WTC11 (cell line): ENCODE measurements around the gene ESRRG. TPM values are rescaled to one million over a fixed set of nuclear protein-coding genes. Genes with fewer than 3 reads are reported as not detected.

Experiments used
- ATAC-seq: fragments of 200-7000 bp; cut with Tn5 transposase; 2 replicates; pipeline ENCODE4 v1.10.0; 2021; ENCODE audit warnings: mild to moderate bottlenecking, moderate library complexity
- CTCF ChIA-PET: fragments of 300-600 bp; sonication (Branson Sonifier 250); formaldehyde crosslinking; loops from one replicate; lab custom pipeline; 2021; ENCODE audit warnings: antibody characterized with exemption; lab: Charles Lee
- POLR2A ChIA-PET: fragments of 350-600 bp; sonication (Branson Sonifier 250); formaldehyde crosslinking; loops from one replicate; lab custom pipeline; 2021; ENCODE audit warnings: antibody characterized with exemption; lab: Charles Lee
- DNase-seq: peaks from one replicate; pipeline ENCODE4 v3.0.0; 2021; ENCODE audit warnings: low spot score
- H3K27ac Mint-ChIP-seq: 2 replicates; pipeline ENCODE4 v1.8.0; 2021; ENCODE audit warnings: mixed read lengths
- H3K27me3 Mint-ChIP-seq: 2 replicates; pipeline ENCODE4 v1.8.0; 2021; ENCODE audit warnings: low read depth, mild to moderate bottlenecking, moderate library complexity, mixed read lengths
- H3K36me3 Mint-ChIP-seq: 2 replicates; pipeline ENCODE4 v1.8.0; 2021; ENCODE audit warnings: mixed read lengths
- H3K4me1 Mint-ChIP-seq: 2 replicates; pipeline ENCODE4 v1.8.0; 2022; ENCODE audit warnings: mixed read lengths
- H3K4me3 Mint-ChIP-seq: 2 replicates; pipeline ENCODE4 v1.8.0; 2021; ENCODE audit warnings: mild to moderate bottlenecking, moderate library complexity, mixed read lengths
- H3K9me3 Mint-ChIP-seq: 2 replicates; pipeline ENCODE4 v1.8.0; 2021; ENCODE audit warnings: mixed read lengths
- ATF1 ChIP-seq: sonication (generic); formaldehyde crosslinking; IDR thresholded peaks from 2 replicates; pipeline ENCODE4 v1.8.1; 2023; ENCODE audit warnings: mild to moderate bottlenecking, moderate library complexity, missing genetic modification reagents
- EMX1 ChIP-seq: fragments of 250-450 bp; sonication (Bioruptor Pico); IDR thresholded peaks from 2 replicates; pipeline ENCODE4 v1.8.0; 2021; ENCODE audit warnings: mild to moderate bottlenecking
- FOXP1 ChIP-seq: sonication (generic); formaldehyde crosslinking; IDR thresholded peaks from 2 replicates; pipeline ENCODE4 v1.8.0; 2022; ENCODE audit warnings: missing genetic modification reagents, mild to moderate bottlenecking, moderate library complexity, borderline replicate concordance
- MXD4 ChIP-seq: fragments of 250-450 bp; sonication (Bioruptor Pico); IDR thresholded peaks from 2 replicates; pipeline ENCODE4 v1.8.0; 2021; ENCODE audit warnings: mild to moderate bottlenecking, moderate library complexity, borderline replicate concordance
- OVOL2 ChIP-seq: fragments of 250-450 bp; sonication (Bioruptor Pico); IDR thresholded peaks from 2 replicates; pipeline ENCODE4 v1.9.0; 2021; ENCODE audit warnings: mild to moderate bottlenecking, borderline replicate concordance
- TP53 ChIP-seq: sonication (generic); formaldehyde crosslinking; IDR thresholded peaks from 2 replicates; pipeline ENCODE4 v1.8.1; 2023; ENCODE audit warnings: mild to moderate bottlenecking, missing genetic modification reagents
- ZNF219 ChIP-seq: sonication (generic); formaldehyde crosslinking; IDR thresholded peaks from 2 replicates; pipeline ENCODE4 v1.8.0; 2023; ENCODE audit warnings: missing genetic modification reagents, mild to moderate bottlenecking, borderline replicate concordance
- ZNF416 ChIP-seq: fragments of 250-450 bp; sonication (Bioruptor Pico); IDR thresholded peaks from 2 replicates; pipeline ENCODE4 v1.9.0; 2021; ENCODE audit warnings: mild to moderate bottlenecking, inconsistent platforms
- total RNA-seq: library from RNA; stranded (reverse); gene quantifications from 3 replicates; pipeline ENCODE4 v1.2.3, GENCODE V29; 2021
- TF ChIP-seq, protein P1 (sequence below): sonication (generic); formaldehyde crosslinking; conservative IDR thresholded peaks from 2 replicates; pipeline ENCODE4 v1.8.1; 2022; ENCODE audit warnings: mild to moderate bottlenecking, missing genetic modification reagents
- TF ChIP-seq, protein P2 (sequence below): fragments of 250-450 bp; sonication (Bioruptor Pico); IDR thresholded peaks from 2 replicates; pipeline ENCODE4 v1.9.0; 2021; ENCODE audit warnings: mild to moderate bottlenecking, borderline replicate concordance
- TF ChIP-seq, protein P3 (sequence below): sonication (generic); formaldehyde crosslinking; IDR thresholded peaks from 2 replicates; pipeline ENCODE4 v1.8.1; 2022; ENCODE audit warnings: mild to moderate bottlenecking, missing genetic modification reagents, moderate library complexity, borderline replicate concordance
- TF ChIP-seq, protein P4 (sequence below): fragments of 200-600 bp; IDR thresholded peaks from 2 replicates; pipeline ENCODE4 v1.8.0; 2022; ENCODE audit warnings: antibody characterized with exemption
- TF ChIP-seq, protein P5 (sequence below): sonication (generic); formaldehyde crosslinking; IDR thresholded peaks from 2 replicates; pipeline ENCODE4 v1.8.0; 2023; ENCODE audit warnings: missing genetic modification reagents
- TF ChIP-seq, protein P6 (sequence below): sonication (generic); formaldehyde crosslinking; IDR thresholded peaks from 2 replicates; pipeline ENCODE4 v1.8.1; 2022; ENCODE audit warnings: low read depth, missing genetic modification reagents, borderline replicate concordance
- TF ChIP-seq, protein P7 (sequence below): fragments of 250-450 bp; sonication (Bioruptor Pico); IDR thresholded peaks from 2 replicates; pipeline ENCODE4 v1.9.0; 2021; ENCODE audit warnings: moderate library complexity, mild to moderate bottlenecking, inconsistent platforms, borderline replicate concordance
- TF ChIP-seq, protein P8 (sequence below): sonication (generic); formaldehyde crosslinking; IDR thresholded peaks from 2 replicates; pipeline ENCODE4 v1.8.1; 2022; ENCODE audit warnings: missing genetic modification reagents, borderline replicate concordance
- TF ChIP-seq, protein P9 (sequence below): sonication (generic); formaldehyde crosslinking; conservative IDR thresholded peaks from 2 replicates; pipeline ENCODE4 v1.8.1; 2023; ENCODE audit warnings: mild to moderate bottlenecking, low read depth, missing genetic modification reagents, moderate library complexity
- TF ChIP-seq, protein P10 (sequence below): sonication (generic); formaldehyde crosslinking; IDR thresholded peaks from 2 replicates; pipeline ENCODE4 v1.8.0; 2022; ENCODE audit warnings: mild to moderate bottlenecking, missing genetic modification reagents
- TF ChIP-seq, protein P11 (sequence below): fragments of 250-450 bp; sonication (Bioruptor Pico); IDR thresholded peaks from 2 replicates; pipeline ENCODE4 v1.9.0; 2021; ENCODE audit warnings: mild to moderate bottlenecking

ESRRG gene
- total RNA-seq, 1 experiment from 2014 or later: 2.3 TPM

DNA sequence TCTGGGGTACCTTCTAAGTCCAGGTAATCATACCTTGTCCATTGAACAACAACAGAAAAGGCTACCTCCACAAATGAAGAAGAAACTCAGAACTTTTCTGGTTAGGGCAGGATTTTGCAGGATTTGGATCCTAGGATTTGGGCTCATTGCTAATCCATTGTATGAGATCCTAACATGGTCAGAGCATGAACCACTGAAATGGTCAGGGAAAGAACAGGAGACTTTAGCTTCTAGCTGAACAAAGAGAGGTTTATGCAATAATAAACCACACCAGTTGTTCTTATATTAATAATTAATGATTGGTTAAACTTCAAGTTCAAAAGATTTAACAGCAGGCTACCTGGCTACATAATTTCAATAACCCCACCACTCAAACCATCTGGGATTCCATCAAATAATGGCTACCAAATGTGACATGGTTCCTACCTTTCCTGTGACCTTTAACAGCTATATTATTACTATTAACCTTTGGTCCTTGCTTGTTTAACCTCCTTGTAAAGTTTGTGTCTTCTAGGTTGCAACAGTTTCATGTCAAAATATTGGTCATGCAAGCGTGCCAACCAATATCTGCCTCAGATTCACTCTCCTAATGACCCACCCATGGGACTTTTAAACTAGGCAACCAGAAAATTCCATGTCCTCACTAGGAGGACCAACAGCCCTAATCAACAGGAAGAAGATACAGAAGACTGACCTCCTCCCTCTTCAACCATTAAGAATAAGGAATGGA is 239.4 kb downstream of the ESRRG start:
- ATAC-seq: no peak
- no peak overlapping the region for H3K4me3 Mint-ChIP-seq
- ChIA-PET POLR2A (no interaction called here), CTCF (no interaction called here)
- DNase-seq: no peak
- H3K9me3 Mint-ChIP-seq: peaks cover 18% of the 10 kb centered on the region
- H3K36me3 Mint-ChIP-seq: peaks cover 3% of the 10 kb centered on the region; the same call in 1 of the 2 replicates
- peaks cover 26% of the 10 kb centered on the region for H3K27me3 Mint-ChIP-seq
- H3K27ac Mint-ChIP-seq: no peak overlapping the region
- H3K4me1 Mint-ChIP-seq: peaks cover 13% of the 10 kb centered on the region
- TF ChIP-seq TP53 (CRISPR knock-in tag) (no peak), ATF1 (CRISPR knock-in tag) (no peak), ZNF219 (CRISPR knock-in tag) (no peak), FOXP1 (CRISPR knock-in tag) (no peak), OVOL2 (no peak), ZNF416 (CRISPR knock-in tag) (no peak), MXD4 (no peak), EMX1 (no peak)
- TF ChIP-seq, protein P1, sequence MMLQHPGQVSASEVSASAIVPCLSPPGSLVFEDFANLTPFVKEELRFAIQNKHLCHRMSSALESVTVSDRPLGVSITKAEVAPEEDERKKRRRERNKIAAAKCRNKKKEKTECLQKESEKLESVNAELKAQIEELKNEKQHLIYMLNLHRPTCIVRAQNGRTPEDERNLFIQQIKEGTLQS (CRISPR knock-in tag): no peak
- TF ChIP-seq, protein P2, sequence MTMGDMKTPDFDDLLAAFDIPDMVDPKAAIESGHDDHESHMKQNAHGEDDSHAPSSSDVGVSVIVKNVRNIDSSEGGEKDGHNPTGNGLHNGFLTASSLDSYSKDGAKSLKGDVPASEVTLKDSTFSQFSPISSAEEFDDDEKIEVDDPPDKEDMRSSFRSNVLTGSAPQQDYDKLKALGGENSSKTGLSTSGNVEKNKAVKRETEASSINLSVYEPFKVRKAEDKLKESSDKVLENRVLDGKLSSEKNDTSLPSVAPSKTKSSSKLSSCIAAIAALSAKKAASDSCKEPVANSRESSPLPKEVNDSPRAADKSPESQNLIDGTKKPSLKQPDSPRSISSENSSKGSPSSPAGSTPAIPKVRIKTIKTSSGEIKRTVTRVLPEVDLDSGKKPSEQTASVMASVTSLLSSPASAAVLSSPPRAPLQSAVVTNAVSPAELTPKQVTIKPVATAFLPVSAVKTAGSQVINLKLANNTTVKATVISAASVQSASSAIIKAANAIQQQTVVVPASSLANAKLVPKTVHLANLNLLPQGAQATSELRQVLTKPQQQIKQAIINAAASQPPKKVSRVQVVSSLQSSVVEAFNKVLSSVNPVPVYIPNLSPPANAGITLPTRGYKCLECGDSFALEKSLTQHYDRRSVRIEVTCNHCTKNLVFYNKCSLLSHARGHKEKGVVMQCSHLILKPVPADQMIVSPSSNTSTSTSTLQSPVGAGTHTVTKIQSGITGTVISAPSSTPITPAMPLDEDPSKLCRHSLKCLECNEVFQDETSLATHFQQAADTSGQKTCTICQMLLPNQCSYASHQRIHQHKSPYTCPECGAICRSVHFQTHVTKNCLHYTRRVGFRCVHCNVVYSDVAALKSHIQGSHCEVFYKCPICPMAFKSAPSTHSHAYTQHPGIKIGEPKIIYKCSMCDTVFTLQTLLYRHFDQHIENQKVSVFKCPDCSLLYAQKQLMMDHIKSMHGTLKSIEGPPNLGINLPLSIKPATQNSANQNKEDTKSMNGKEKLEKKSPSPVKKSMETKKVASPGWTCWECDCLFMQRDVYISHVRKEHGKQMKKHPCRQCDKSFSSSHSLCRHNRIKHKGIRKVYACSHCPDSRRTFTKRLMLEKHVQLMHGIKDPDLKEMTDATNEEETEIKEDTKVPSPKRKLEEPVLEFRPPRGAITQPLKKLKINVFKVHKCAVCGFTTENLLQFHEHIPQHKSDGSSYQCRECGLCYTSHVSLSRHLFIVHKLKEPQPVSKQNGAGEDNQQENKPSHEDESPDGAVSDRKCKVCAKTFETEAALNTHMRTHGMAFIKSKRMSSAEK (CRISPR knock-in tag): no peak
- TF ChIP-seq, protein P3, sequence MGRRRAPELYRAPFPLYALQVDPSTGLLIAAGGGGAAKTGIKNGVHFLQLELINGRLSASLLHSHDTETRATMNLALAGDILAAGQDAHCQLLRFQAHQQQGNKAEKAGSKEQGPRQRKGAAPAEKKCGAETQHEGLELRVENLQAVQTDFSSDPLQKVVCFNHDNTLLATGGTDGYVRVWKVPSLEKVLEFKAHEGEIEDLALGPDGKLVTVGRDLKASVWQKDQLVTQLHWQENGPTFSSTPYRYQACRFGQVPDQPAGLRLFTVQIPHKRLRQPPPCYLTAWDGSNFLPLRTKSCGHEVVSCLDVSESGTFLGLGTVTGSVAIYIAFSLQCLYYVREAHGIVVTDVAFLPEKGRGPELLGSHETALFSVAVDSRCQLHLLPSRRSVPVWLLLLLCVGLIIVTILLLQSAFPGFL (CRISPR knock-in tag): no peak
- TF ChIP-seq, protein P4, sequence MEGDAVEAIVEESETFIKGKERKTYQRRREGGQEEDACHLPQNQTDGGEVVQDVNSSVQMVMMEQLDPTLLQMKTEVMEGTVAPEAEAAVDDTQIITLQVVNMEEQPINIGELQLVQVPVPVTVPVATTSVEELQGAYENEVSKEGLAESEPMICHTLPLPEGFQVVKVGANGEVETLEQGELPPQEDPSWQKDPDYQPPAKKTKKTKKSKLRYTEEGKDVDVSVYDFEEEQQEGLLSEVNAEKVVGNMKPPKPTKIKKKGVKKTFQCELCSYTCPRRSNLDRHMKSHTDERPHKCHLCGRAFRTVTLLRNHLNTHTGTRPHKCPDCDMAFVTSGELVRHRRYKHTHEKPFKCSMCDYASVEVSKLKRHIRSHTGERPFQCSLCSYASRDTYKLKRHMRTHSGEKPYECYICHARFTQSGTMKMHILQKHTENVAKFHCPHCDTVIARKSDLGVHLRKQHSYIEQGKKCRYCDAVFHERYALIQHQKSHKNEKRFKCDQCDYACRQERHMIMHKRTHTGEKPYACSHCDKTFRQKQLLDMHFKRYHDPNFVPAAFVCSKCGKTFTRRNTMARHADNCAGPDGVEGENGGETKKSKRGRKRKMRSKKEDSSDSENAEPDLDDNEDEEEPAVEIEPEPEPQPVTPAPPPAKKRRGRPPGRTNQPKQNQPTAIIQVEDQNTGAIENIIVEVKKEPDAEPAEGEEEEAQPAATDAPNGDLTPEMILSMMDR: no peak
- TF ChIP-seq, protein P5, sequence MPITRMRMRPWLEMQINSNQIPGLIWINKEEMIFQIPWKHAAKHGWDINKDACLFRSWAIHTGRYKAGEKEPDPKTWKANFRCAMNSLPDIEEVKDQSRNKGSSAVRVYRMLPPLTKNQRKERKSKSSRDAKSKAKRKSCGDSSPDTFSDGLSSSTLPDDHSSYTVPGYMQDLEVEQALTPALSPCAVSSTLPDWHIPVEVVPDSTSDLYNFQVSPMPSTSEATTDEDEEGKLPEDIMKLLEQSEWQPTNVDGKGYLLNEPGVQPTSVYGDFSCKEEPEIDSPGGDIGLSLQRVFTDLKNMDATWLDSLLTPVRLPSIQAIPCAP (CRISPR knock-in tag): no peak
- TF ChIP-seq, protein P6, sequence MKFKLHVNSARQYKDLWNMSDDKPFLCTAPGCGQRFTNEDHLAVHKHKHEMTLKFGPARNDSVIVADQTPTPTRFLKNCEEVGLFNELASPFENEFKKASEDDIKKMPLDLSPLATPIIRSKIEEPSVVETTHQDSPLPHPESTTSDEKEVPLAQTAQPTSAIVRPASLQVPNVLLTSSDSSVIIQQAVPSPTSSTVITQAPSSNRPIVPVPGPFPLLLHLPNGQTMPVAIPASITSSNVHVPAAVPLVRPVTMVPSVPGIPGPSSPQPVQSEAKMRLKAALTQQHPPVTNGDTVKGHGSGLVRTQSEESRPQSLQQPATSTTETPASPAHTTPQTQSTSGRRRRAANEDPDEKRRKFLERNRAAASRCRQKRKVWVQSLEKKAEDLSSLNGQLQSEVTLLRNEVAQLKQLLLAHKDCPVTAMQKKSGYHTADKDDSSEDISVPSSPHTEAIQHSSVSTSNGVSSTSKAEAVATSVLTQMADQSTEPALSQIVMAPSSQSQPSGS (CRISPR knock-in tag): no peak
- TF ChIP-seq, protein P7, sequence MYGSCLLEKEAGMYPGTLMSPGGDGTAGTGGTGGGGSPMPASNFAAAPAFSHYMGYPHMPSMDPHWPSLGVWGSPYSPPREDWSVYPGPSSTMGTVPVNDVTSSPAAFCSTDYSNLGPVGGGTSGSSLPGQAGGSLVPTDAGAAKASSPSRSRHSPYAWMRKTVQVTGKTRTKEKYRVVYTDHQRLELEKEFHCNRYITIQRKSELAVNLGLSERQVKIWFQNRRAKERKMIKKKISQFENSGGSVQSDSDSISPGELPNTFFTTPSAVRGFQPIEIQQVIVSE (CRISPR knock-in tag): no peak
- TF ChIP-seq, protein P8, sequence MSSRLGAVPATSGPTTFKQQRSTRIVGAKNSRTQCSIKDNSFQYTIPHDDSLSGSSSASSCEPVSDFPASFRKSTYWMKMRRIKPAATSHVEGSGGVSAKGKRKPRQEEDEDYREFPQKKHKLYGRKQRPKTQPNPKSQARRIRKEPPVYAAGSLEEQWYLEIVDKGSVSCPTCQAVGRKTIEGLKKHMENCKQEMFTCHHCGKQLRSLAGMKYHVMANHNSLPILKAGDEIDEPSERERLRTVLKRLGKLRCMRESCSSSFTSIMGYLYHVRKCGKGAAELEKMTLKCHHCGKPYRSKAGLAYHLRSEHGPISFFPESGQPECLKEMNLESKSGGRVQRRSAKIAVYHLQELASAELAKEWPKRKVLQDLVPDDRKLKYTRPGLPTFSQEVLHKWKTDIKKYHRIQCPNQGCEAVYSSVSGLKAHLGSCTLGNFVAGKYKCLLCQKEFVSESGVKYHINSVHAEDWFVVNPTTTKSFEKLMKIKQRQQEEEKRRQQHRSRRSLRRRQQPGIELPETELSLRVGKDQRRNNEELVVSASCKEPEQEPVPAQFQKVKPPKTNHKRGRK (CRISPR knock-in tag): no peak
- TF ChIP-seq, protein P9, sequence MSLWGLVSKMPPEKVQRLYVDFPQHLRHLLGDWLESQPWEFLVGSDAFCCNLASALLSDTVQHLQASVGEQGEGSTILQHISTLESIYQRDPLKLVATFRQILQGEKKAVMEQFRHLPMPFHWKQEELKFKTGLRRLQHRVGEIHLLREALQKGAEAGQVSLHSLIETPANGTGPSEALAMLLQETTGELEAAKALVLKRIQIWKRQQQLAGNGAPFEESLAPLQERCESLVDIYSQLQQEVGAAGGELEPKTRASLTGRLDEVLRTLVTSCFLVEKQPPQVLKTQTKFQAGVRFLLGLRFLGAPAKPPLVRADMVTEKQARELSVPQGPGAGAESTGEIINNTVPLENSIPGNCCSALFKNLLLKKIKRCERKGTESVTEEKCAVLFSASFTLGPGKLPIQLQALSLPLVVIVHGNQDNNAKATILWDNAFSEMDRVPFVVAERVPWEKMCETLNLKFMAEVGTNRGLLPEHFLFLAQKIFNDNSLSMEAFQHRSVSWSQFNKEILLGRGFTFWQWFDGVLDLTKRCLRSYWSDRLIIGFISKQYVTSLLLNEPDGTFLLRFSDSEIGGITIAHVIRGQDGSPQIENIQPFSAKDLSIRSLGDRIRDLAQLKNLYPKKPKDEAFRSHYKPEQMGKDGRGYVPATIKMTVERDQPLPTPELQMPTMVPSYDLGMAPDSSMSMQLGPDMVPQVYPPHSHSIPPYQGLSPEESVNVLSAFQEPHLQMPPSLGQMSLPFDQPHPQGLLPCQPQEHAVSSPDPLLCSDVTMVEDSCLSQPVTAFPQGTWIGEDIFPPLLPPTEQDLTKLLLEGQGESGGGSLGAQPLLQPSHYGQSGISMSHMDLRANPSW: no peak
- TF ChIP-seq, protein P10, sequence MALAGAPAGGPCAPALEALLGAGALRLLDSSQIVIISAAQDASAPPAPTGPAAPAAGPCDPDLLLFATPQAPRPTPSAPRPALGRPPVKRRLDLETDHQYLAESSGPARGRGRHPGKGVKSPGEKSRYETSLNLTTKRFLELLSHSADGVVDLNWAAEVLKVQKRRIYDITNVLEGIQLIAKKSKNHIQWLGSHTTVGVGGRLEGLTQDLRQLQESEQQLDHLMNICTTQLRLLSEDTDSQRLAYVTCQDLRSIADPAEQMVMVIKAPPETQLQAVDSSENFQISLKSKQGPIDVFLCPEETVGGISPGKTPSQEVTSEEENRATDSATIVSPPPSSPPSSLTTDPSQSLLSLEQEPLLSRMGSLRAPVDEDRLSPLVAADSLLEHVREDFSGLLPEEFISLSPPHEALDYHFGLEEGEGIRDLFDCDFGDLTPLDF (CRISPR knock-in tag): no peak
- TF ChIP-seq, protein P11, sequence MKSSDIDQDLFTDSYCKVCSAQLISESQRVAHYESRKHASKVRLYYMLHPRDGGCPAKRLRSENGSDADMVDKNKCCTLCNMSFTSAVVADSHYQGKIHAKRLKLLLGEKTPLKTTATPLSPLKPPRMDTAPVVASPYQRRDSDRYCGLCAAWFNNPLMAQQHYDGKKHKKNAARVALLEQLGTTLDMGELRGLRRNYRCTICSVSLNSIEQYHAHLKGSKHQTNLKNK (CRISPR knock-in tag): no peak
